HuH-7 (cell line): Measurements from ENCODE around the gene RPS6KC1.
"Not testable (repeated sequence)": the region's sequence is repeated elsewhere in the genome, so short reads cannot be mapped to it uniquely, and the experiment has no call there.

ENCODE experiments used
- DNase-seq: peaks from one replicate; pipeline ENCODE4 v3.0.0; 2011; ENCODE audit warnings: low spot score

The RPS6KC1 gene

GRCh38 chr1:213110349-213111300 is 59.6 kb downstream of the RPS6KC1 start:
- no peak for DNase-seq

GRCh38 chr1:213111502-213111901 is 60.5 kb downstream of the RPS6KC1 start:
- DNase-seq: no peak

GRCh38 chr1:213112723-213113122 is 61.7 kb downstream of the RPS6KC1 start:
- not testable (repeated sequence) for DNase-seq

GRCh38 chr1:213117699-213118180 is 66.7 kb downstream of the RPS6KC1 start:
- DNase-seq: not testable (repeated sequence)

- no peak for DNase-seq
Measured at GRCh38 chr1:213119794-213120193, 68.8 kb downstream of the RPS6KC1 start.

GRCh38 chr1:213120386-213120785 is 69.3 kb downstream of the RPS6KC1 start:
- DNase-seq: no peak

- no peak for DNase-seq
Measured at GRCh38 chr1:213120961-213121360, 69.9 kb downstream of the RPS6KC1 start.

GRCh38 chr1:213122514-213122929 is 71.5 kb downstream of the RPS6KC1 start:
- DNase-seq: no peak

GRCh38 chr1:213123087-213123486 is 72.0 kb downstream of the RPS6KC1 start:
- DNase-seq: no peak

GRCh38 chr1:213123536-213123935 is 72.5 kb downstream of the RPS6KC1 start:
- no peak for DNase-seq

GRCh38 chr1:213124590-213124989 is 73.5 kb downstream of the RPS6KC1 start:
- DNase-seq: no peak

GRCh38 chr1:213125643-213126042 is 74.6 kb downstream of the RPS6KC1 start:
- DNase-seq: no peak

- DNase-seq: no peak
Measured at GRCh38 chr1:213127074-213127473, 76.0 kb downstream of the RPS6KC1 start.

- no peak for DNase-seq
Measured at GRCh38 chr1:213131851-213132655, 81.0 kb downstream of the RPS6KC1 start.

- DNase-seq: no peak
Measured at GRCh38 chr1:213135572-213135971, 84.5 kb downstream of the RPS6KC1 start.

- DNase-seq: peak; percentile 23
Measured at GRCh38 chr1:213136190-213136917, 85.3 kb downstream of the RPS6KC1 start.

GRCh38 chr1:213138391-213138790 is 87.3 kb downstream of the RPS6KC1 start:
- no peak for DNase-seq

- no peak for DNase-seq
Measured at GRCh38 chr1:213138892-213139291, 87.9 kb downstream of the RPS6KC1 start.

GRCh38 chr1:213148905-213149304 is 97.9 kb downstream of the RPS6KC1 start:
- no peak for DNase-seq

- DNase-seq: not testable (repeated sequence)
Measured at GRCh38 chr1:213150090-213150489, 99.0 kb downstream of the RPS6KC1 start.

GRCh38 chr1:213154056-213154685 is 103.1 kb downstream of the RPS6KC1 start:
- DNase-seq: no peak

GRCh38 chr1:213159376-213159775 is 108.3 kb downstream of the RPS6KC1 start:
- no peak for DNase-seq
